SK-N-SH treated with all-trans-retinoic acid at 6 μM for 48 hours (cell line): ENCODE measurements around the gene POU3F3.

Experiments
- ATAC-seq: fragments of 200-7000 bp; cut with Tn5 transposase; 3 replicates; pipeline ENCODE4 v1.9.1; 2020; ENCODE audit warnings: mild to moderate bottlenecking, moderate library complexity
- ARNTL ChIP-seq: fragments of 450-650 bp; formaldehyde crosslinking; IDR thresholded peaks from 2 replicates; pipeline ENCODE4 v1.5.0; 2020; ENCODE audit warnings: low read depth, mild to moderate bottlenecking, moderate library complexity, borderline replicate concordance
- BACH2 ChIP-seq: fragments of 250-450 bp; sonication (Bioruptor Pico); IDR thresholded peaks from 2 replicates; pipeline ENCODE4 v1.9.0; 2021; ENCODE audit warnings: mild to moderate bottlenecking, borderline replicate concordance
- CSDC2 ChIP-seq: fragments of 250-450 bp; sonication (Bioruptor Pico); IDR thresholded peaks from 2 replicates; pipeline ENCODE4 v1.5.0; 2020; ENCODE audit warnings: mild to moderate bottlenecking, moderate library complexity
- OSR1 ChIP-seq: fragments of 250-450 bp; sonication (Bioruptor Pico); IDR thresholded peaks from 2 replicates; pipeline ENCODE4 v1.8.0; 2022; ENCODE audit warnings: moderate library complexity, mild to moderate bottlenecking, inconsistent platforms
- PATZ1 ChIP-seq: fragments of 250-450 bp; sonication (Bioruptor Pico); IDR thresholded peaks from 2 replicates; pipeline ENCODE4 v1.8.0; 2020; ENCODE audit warnings: mild to moderate bottlenecking, moderate library complexity, borderline replicate concordance
- PPARA ChIP-seq: fragments of 250-450 bp; sonication (Bioruptor Pico); IDR thresholded peaks from 2 replicates; pipeline ENCODE4 v1.5.0; 2020; ENCODE audit warnings: mild to moderate bottlenecking, borderline replicate concordance
- RARB ChIP-seq: fragments of 250-450 bp; sonication (Bioruptor Pico); IDR thresholded peaks from 2 replicates; pipeline ENCODE4 v1.8.0; 2021; ENCODE audit warnings: mild to moderate bottlenecking, moderate library complexity
- SNAI2 ChIP-seq: fragments of 250-450 bp; sonication (Bioruptor Pico); IDR thresholded peaks from 2 replicates; pipeline ENCODE4 v1.5.0; 2020; ENCODE audit warnings: mild to moderate bottlenecking, moderate library complexity
- TCF4 ChIP-seq: fragments of 250-450 bp; sonication (Bioruptor Pico); IDR thresholded peaks from 2 replicates; pipeline ENCODE4 v1.8.0; 2021; ENCODE audit warnings: mild to moderate bottlenecking, moderate library complexity, borderline replicate concordance
- ZC3H10 ChIP-seq: fragments of 250-450 bp; sonication (Bioruptor Pico); IDR thresholded peaks from 2 replicates; pipeline ENCODE4 v1.5.1; 2021; ENCODE audit warnings: mild to moderate bottlenecking, moderate library complexity
- ZFP3 ChIP-seq: fragments of 250-450 bp; sonication (Bioruptor Pico); IDR thresholded peaks from 2 replicates; pipeline ENCODE4 v1.5.0; 2020; ENCODE audit warnings: mild to moderate bottlenecking, moderate library complexity
- ZFP30 ChIP-seq: fragments of 450-650 bp; formaldehyde crosslinking; IDR thresholded peaks from 2 replicates; pipeline ENCODE4 v1.5.0; 2022; ENCODE audit warnings: mild to moderate bottlenecking, moderate library complexity
- ZNF565 ChIP-seq: fragments of 450-650 bp; formaldehyde crosslinking; conservative IDR thresholded peaks from 2 replicates; pipeline ENCODE4 v1.5.0; 2020; ENCODE audit warnings: low read depth, mild to moderate bottlenecking, moderate library complexity
- ZNF8 ChIP-seq: fragments of 450-650 bp; formaldehyde crosslinking; IDR thresholded peaks from 2 replicates; pipeline ENCODE4 v1.5.0; 2020; ENCODE audit warnings: mild to moderate bottlenecking, moderate library complexity
- TF ChIP-seq, protein P1 (sequence below): fragments of 250-450 bp; sonication (Bioruptor Pico); IDR thresholded peaks from 2 replicates; pipeline ENCODE4 v1.5.1; 2020; ENCODE audit warnings: low read depth, mild to moderate bottlenecking, moderate library complexity
- TF ChIP-seq, protein P2 (sequence below): fragments of 250-450 bp; sonication (Bioruptor Pico); IDR thresholded peaks from 2 replicates; pipeline ENCODE4 v1.5.0; 2020; ENCODE audit warnings: mild to moderate bottlenecking, moderate library complexity
- TF ChIP-seq, protein P3 (sequence below): fragments of 250-450 bp; sonication (Bioruptor Pico); IDR thresholded peaks from 2 replicates; pipeline ENCODE4 v1.8.0; 2021; ENCODE audit warnings: low read depth, mild to moderate bottlenecking, moderate library complexity, borderline replicate concordance

POU3F3 gene

DNA sequence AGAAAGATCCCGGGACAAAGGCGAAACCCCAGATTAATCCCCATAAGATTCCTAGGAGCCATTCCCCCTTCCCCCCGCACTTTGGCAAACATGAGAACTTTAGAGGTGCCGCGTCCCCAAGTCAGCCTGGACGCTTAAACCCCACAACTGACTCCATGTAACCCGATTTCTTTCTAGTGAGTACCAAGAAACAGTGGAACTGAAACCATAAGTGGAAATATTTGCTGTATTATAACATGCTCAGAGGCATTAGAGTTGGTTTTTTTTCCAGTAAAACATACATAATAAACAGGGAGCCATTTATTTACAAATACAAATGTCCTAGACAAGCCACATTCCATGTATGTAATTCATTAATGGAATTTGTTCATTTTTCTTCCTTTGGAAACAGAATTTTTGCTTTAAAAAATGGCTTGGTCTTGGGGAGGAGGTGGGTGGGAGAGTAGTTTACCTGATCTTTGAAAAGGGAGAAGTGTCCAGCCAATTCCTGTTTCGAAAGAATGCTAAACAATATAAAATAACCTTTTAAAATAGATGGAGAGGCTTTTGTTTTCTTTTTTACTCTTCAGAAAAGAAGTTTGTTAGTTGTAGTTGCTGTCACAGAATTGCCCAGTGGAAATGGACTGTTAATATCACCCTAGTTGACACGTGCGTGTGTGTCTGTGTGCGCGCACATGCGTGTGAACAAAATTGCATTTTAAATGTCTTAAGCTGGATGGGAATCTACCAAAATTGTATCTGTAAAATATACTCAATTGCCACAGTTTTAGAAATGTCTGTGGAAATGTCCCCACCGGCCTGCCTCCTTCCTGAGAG, 10.6 kb downstream of the POU3F3 start:
- TF ChIP-seq ZFP3, result no peak
- TF ChIP-seq, all 23 proteins: peak for 0
- ATAC-seq, result no peak

- TF ChIP-seq ARNTL (CRISPR knock-in tag), result no peak
- no peak for TF ChIP-seq RARB (CRISPR knock-in tag)
- no peak for TF ChIP-seq CSDC2 (CRISPR knock-in tag)
- no peak for TF ChIP-seq PPARA
- TF ChIP-seq ZC3H10, result no peak
- TF ChIP-seq ZFP30 (CRISPR knock-in tag), result no peak
- TF ChIP-seq, protein P1, sequence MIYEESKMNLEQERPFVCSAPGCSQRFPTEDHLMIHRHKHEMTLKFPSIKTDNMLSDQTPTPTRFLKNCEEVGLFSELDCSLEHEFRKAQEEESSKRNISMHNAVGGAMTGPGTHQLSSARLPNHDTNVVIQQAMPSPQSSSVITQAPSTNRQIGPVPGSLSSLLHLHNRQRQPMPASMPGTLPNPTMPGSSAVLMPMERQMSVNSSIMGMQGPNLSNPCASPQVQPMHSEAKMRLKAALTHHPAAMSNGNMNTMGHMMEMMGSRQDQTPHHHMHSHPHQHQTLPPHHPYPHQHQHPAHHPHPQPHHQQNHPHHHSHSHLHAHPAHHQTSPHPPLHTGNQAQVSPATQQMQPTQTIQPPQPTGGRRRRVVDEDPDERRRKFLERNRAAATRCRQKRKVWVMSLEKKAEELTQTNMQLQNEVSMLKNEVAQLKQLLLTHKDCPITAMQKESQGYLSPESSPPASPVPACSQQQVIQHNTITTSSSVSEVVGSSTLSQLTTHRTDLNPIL (CRISPR knock-in tag), result no peak
- TF ChIP-seq ZNF8 (CRISPR knock-in tag), result no peak
- TF ChIP-seq OSR1, result no peak
- TF ChIP-seq BACH2, result no peak
- TF ChIP-seq, protein P2, sequence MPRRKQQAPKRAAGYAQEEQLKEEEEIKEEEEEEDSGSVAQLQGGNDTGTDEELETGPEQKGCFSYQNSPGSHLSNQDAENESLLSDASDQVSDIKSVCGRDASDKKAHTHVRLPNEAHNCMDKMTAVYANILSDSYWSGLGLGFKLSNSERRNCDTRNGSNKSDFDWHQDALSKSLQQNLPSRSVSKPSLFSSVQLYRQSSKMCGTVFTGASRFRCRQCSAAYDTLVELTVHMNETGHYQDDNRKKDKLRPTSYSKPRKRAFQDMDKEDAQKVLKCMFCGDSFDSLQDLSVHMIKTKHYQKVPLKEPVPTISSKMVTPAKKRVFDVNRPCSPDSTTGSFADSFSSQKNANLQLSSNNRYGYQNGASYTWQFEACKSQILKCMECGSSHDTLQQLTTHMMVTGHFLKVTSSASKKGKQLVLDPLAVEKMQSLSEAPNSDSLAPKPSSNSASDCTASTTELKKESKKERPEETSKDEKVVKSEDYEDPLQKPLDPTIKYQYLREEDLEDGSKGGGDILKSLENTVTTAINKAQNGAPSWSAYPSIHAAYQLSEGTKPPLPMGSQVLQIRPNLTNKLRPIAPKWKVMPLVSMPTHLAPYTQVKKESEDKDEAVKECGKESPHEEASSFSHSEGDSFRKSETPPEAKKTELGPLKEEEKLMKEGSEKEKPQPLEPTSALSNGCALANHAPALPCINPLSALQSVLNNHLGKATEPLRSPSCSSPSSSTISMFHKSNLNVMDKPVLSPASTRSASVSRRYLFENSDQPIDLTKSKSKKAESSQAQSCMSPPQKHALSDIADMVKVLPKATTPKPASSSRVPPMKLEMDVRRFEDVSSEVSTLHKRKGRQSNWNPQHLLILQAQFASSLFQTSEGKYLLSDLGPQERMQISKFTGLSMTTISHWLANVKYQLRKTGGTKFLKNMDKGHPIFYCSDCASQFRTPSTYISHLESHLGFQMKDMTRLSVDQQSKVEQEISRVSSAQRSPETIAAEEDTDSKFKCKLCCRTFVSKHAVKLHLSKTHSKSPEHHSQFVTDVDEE (CRISPR knock-in tag), result no peak
Measured at GRCh38 chr2:104865096-104865470, 11.2 kb downstream of the POU3F3 start.

DNA sequence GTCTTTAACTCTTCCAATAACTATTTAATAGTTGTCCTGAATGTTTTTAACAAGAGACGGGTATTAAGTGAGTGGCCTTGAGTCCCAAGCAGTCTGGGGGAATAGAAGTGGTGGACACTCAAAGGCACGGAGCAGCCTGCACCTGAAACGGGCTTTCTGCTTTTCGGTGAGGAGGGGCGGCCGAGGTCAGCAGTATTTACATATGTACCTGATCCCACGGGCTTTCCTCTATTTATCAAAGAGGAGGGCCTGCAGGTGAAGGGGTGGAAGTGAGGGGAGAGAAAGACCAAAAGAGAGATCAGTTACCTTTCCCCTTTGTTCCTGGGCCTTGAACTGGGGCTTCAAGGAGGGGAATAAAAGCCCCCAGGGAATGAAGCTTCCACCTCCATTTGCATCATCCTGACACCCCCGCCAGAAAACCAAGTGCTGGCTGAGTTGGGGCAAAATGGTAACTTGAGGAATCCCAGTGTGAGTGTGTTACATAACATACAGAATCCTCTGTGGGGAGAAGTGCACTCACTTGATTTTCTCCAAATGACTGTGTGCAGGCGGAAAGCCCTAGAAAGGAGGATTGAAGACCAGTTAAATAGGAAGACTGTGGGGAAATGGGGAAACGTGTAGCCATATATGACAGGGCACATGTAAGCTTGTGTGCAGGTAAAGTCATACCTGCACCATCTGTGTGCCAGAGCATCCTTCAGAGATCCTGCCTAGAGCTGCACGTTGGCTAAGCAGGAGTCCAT, 12.4 kb downstream of the POU3F3 start:
- ATAC-seq, result no peak
- no peak for TF ChIP-seq SNAI2
- TF ChIP-seq, protein P3, sequence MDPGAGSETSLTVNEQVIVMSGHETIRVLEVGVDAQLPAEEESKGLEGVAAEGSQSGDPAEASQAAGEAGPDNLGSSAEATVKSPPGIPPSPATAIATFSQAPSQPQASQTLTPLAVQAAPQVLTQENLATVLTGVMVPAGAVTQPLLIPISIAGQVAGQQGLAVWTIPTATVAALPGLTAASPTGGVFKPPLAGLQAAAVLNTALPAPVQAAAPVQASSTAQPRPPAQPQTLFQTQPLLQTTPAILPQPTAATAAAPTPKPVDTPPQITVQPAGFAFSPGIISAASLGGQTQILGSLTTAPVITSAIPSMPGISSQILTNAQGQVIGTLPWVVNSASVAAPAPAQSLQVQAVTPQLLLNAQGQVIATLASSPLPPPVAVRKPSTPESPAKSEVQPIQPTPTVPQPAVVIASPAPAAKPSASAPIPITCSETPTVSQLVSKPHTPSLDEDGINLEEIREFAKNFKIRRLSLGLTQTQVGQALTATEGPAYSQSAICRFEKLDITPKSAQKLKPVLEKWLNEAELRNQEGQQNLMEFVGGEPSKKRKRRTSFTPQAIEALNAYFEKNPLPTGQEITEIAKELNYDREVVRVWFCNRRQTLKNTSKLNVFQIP (CRISPR knock-in tag), result no peak
- no peak for TF ChIP-seq PATZ1 (CRISPR knock-in tag)
- TF ChIP-seq ZNF565 (CRISPR knock-in tag), result no peak
- TF ChIP-seq TCF4, result no peak
- no peak for TF ChIP-seq CSDC2 (CRISPR knock-in tag)
- TF ChIP-seq PPARA, result no peak
- TF ChIP-seq, protein P1 (CRISPR knock-in tag), result no peak
- TF ChIP-seq ZNF8 (CRISPR knock-in tag), result no peak
- TF ChIP-seq, all 23 proteins: peak for 0

More at GRCh38 chr2:104865096-104865470, 11.2 kb downstream of the POU3F3 start:
- no peak for ATAC-seq
